ENCODE data around the gene IQCC. TPM values are rescaled to one million over a fixed set of nuclear protein-coding genes. Genes with fewer than 3 reads are reported as not detected.

The IQCC gene
- polyA plus RNA-seq, 1 donor (not counting 4 experiments of a cell fraction or from before 2014, with no cell fraction given): 1.5 TPM

GRCh38 chr1:32257227-32257508 is 51.7 kb downstream of the IQCC start:
- dilution Hi-C loops (cut with MboI; ENCODE audit: extremely low pct_ligation_motif_present, low sequenced_read_pairs): no loop called here
- H3K9me1 ChIP-seq (ENCODE audit: control insufficient read depth, extremely low read depth, insufficient read depth, low read length): no peaks in the 10 kb centered on the region
- no peak overlapping the region for H3K27ac ChIP-seq (ENCODE audit: control insufficient read depth, insufficient read depth, low read length)
- FAIRE-seq (no peak), DNase-seq (ENCODE audit: low read depth, low spot score) (no peak)
- TF ChIP-seq EZH2 (IDR thresholded peaks at IDR 0.05; ENCODE audit: low read length): no peak
- no peak for TF ChIP-seq CTCF (optimal IDR thresholded peaks at IDR 0.05 in 1 of 3, IDR thresholded peaks at IDR 0.05 in 1 of 3, conservative IDR thresholded peaks at IDR 0.05 in 1 of 3; ENCODE audit: extremely low read depth in 1 of 3, insufficient read depth in 2 of 3, low read length in 3 of 3)
- no peaks in the 10 kb centered on the region for H4K20me1 ChIP-seq (ENCODE audit: control insufficient read depth, extremely low read depth, insufficient read depth, low read length)
- H3K9ac ChIP-seq (ENCODE audit: control insufficient read depth, extremely low read depth, insufficient read depth, low read length): no peak overlapping the region
- H3K4me3 ChIP-seq (ENCODE audit: control insufficient read depth in 2 of 3, extremely low read depth in 1 of 3, insufficient read depth in 2 of 3, low read depth in 1 of 3, low read length in 3 of 3): no peak overlapping the region
- H3K4me2 ChIP-seq (ENCODE audit: control insufficient read depth, extremely low read depth, insufficient read depth, low read depth, low read length): no peak overlapping the region
- H3K4me1 ChIP-seq (ENCODE audit: control insufficient read depth, extremely low read depth, insufficient read depth, low read length): no peaks in the 10 kb centered on the region
- no peaks in the 10 kb centered on the region for H3K27me3 ChIP-seq (ENCODE audit: control insufficient read depth, extremely low read depth, insufficient read depth, low read length)
- no peaks in the 10 kb centered on the region for H3K36me3 ChIP-seq (ENCODE audit: control insufficient read depth in 2 of 2, extremely low read depth in 1 of 2, insufficient read depth in 2 of 2, low read length in 2 of 2)
- H2AFZ ChIP-seq (ENCODE audit: control insufficient read depth, low read length): no peak overlapping the region
- no peaks in the 10 kb centered on the region for H3K9me3 ChIP-seq (ENCODE audit: control insufficient read depth, low read depth, low read length)
- H3K79me2 ChIP-seq (ENCODE audit: control insufficient read depth, insufficient read depth, low read length): no peaks in the 10 kb centered on the region

Other genes starting within 250 kb of the IQCC start
- 23.1 to 74.9 TPM (median 54.7 TPM) in 3 replicates for gene KHDRBS1, start 191.8 kb upstream of the IQCC start, polyA plus RNA-seq
- gene TMEM39B, start 132.7 kb upstream of the IQCC start, polyA plus RNA-seq: 6.8 to 11.7 TPM (median 7.3 TPM) in 3 replicates
- gene KPNA6, start 97.6 kb upstream of the IQCC start, polyA plus RNA-seq: 34.6 to 43.1 TPM (median 42.6 TPM) in 3 replicates
- 17.1 to 35.8 TPM (median 20.0 TPM) in 3 replicates for gene TXLNA, start 26.0 kb upstream of the IQCC start, polyA plus RNA-seq
- gene CCDC28B, start 5.1 kb upstream of the IQCC start, polyA plus RNA-seq: 3.6 to 4.5 TPM (median 3.8 TPM) in 3 replicates
- not detected in 3 replicates for gene DCDC2B, start 3.4 kb downstream of the IQCC start, polyA plus RNA-seq
- gene TMEM234, start 16.7 kb downstream of the IQCC start, polyA plus RNA-seq: 14.4 to 20.1 TPM (median 16.9 TPM) in 3 replicates
- gene EIF3I, start 16.7 kb downstream of the IQCC start, polyA plus RNA-seq: 319 to 655 TPM (median 388 TPM) in 3 replicates
- 0.06 to 0.07 TPM in 2 of 3 replicates, not detected in the other for gene FAM167B, start 41.6 kb downstream of the IQCC start, polyA plus RNA-seq
- 0.10 to 0.31 TPM (median 0.16 TPM) in 3 replicates for gene LCK, start 45.6 kb downstream of the IQCC start, polyA plus RNA-seq
- gene HDAC1, start 86.4 kb downstream of the IQCC start, polyA plus RNA-seq: 159 to 198 TPM (median 170 TPM) in 3 replicates
- 8.5 to 23.8 TPM (median 11.6 TPM) in 3 replicates for gene MARCKSL1, start 130.6 kb downstream of the IQCC start, polyA plus RNA-seq
- gene FAM229A, start 156.8 kb downstream of the IQCC start, polyA plus RNA-seq: 0.50 to 2.4 TPM (median 1.1 TPM) in 3 replicates
- 0.05 to 0.16 TPM (median 0.14 TPM) in 3 replicates for gene TSSK3, start 156.9 kb downstream of the IQCC start, polyA plus RNA-seq
- gene BSDC1, start 188.8 kb downstream of the IQCC start, polyA plus RNA-seq: 37.1 to 51.8 TPM (median 38.1 TPM) in 3 replicates

Data from keratinocyte (primary cell).